ENCODE results near the gene TSFM.

DNA sequence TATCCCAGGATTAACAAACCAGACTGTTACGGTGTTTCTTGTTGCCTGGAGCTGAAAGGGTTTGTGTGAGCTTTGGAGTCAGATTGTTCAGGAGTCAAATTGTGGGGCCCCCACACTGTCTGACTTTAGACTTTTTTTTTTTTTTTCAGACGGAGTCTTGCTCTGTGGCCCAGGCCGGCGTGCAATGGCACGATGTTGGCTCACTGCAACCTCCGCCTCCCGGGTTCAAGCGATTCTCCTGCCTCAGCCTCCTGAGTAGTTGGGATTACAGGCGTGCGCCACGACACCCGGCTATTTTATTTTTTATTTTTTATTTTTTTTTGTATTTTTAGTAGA, 847 bp downstream of the TSFM start:
- TF ChIP-seq, protein P1, sequence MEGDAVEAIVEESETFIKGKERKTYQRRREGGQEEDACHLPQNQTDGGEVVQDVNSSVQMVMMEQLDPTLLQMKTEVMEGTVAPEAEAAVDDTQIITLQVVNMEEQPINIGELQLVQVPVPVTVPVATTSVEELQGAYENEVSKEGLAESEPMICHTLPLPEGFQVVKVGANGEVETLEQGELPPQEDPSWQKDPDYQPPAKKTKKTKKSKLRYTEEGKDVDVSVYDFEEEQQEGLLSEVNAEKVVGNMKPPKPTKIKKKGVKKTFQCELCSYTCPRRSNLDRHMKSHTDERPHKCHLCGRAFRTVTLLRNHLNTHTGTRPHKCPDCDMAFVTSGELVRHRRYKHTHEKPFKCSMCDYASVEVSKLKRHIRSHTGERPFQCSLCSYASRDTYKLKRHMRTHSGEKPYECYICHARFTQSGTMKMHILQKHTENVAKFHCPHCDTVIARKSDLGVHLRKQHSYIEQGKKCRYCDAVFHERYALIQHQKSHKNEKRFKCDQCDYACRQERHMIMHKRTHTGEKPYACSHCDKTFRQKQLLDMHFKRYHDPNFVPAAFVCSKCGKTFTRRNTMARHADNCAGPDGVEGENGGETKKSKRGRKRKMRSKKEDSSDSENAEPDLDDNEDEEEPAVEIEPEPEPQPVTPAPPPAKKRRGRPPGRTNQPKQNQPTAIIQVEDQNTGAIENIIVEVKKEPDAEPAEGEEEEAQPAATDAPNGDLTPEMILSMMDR (IDR thresholded peaks at IDR 0.05) = no peak
- TF ChIP-seq POLR2A (IDR thresholded peaks at IDR 0.05) = no peak
